Liver (tissue), 3 donors: ENCODE data around the gene DIAPH3.

ENCODE experiments used
- CTCF ChIP-seq: fragments of 150-350 bp; IDR thresholded peaks from 2 replicates; pipeline ENCODE4 v1.5.1; 2017; ENCODE audit warnings: improper control_type of control experiment, low read depth, low read length; ENCODE audit not compliant: missing input control
- GABPA ChIP-seq, 2 donors: IDR thresholded peaks in 1 of 2; conservative IDR thresholded peaks in 1 of 2; 2 replicates each; pipeline ENCODE4 v1.6.1; 2016; ENCODE audit warnings: antibody characterized with exemption in 2 of 2, mild to moderate bottlenecking in 1 of 2, moderate library complexity in 1 of 2
- MAX ChIP-seq: IDR thresholded peaks from 2 replicates; pipeline ENCODE4 v1.6.1; 2016; ENCODE audit warnings: antibody characterized with exemption
- SP1 ChIP-seq: IDR thresholded peaks from 2 replicates; pipeline ENCODE4 v1.6.1; 2018; ENCODE audit warnings: antibody characterized with exemption, mild to moderate bottlenecking
- YY1 ChIP-seq: IDR thresholded peaks from 2 replicates; pipeline ENCODE4 v1.6.1; 2016; ENCODE audit warnings: antibody characterized with exemption, mild to moderate bottlenecking
- TF ChIP-seq, protein P1 (sequence below): IDR thresholded peaks from 2 replicates; pipeline ENCODE4 v1.6.1; 2016; ENCODE audit warnings: antibody characterized with exemption
- donor health status: healthy.
- donor health status: healthy.

DNA sequence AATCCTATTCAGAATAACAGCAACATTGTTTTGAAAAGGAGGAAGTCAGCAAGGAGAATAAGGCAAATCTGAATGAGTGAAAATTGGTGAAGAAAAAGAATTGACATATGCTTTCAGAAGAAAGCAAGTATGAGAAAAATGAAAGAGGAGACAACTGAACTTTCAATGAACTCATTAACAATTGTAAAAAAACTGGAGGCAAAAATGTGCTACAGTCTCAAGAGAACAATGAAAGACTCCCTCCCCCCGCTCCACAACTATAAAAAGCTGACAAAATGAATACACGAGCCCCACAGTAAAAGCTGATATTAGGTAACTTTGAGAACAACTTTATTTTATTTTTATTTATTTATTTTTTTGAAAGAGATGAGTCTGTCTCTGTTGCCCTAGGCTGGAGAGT is 373.1 kb downstream of the DIAPH3 start:
- TF ChIP-seq CTCF (no peak), YY1 (no peak), MAX (no peak), SP1 (no peak), GABPA (IDR thresholded peaks at IDR 0.05 in 1 of 2, conservative IDR thresholded peaks at IDR 0.05 in 1 of 2) (no peak)
- TF ChIP-seq, protein P1, sequence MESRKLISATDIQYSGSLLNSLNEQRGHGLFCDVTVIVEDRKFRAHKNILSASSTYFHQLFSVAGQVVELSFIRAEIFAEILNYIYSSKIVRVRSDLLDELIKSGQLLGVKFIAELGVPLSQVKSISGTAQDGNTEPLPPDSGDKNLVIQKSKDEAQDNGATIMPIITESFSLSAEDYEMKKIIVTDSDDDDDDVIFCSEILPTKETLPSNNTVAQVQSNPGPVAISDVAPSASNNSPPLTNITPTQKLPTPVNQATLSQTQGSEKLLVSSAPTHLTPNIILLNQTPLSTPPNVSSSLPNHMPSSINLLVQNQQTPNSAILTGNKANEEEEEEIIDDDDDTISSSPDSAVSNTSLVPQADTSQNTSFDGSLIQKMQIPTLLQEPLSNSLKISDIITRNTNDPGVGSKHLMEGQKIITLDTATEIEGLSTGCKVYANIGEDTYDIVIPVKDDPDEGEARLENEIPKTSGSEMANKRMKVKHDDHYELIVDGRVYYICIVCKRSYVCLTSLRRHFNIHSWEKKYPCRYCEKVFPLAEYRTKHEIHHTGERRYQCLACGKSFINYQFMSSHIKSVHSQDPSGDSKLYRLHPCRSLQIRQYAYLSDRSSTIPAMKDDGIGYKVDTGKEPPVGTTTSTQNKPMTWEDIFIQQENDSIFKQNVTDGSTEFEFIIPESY = no peak
